ENCODE data around the gene CACNG4. TPM values are rescaled to one million over a fixed set of nuclear protein-coding genes. Genes with fewer than 3 reads are reported as not detected.

The CACNG4 gene
- polyA plus RNA-seq, 1 experiment = 0.25 TPM

GRCh38 chr17:67069603-67070136 lies 105.2 kb downstream of the CACNG4 start:
- Histone ChIP-seq H3K27ac (ENCODE audit: low read depth, low read length) (no peak overlapping the region), H3K9me3 (ENCODE audit: control insufficient read depth, insufficient read depth, low read length) (no peaks in the 10 kb centered on the region), H3K4me3 (ENCODE audit: low read depth, low read length) (no peak overlapping the region), H3K27me3 (ENCODE audit: control insufficient read depth, insufficient read depth, low read length) (no peaks in the 10 kb centered on the region)
- DNase-seq (ENCODE audit: low read depth, low spot score) = no peak
- CTCF ChIA-PET = interaction anchor here (0.6 kb wide), 1 partner anchor 345 kb away, joined by 3 read pairs; no protein-coding TSS in a partner anchor
- POLR2A ChIA-PET = interaction anchor here (0.7 kb wide), 1 partner anchor 22 kb away, joined by 4 read pairs; no protein-coding TSS in a partner anchor
- TF ChIP-seq CTCF (IDR thresholded peaks at IDR 0.05; ENCODE audit: low read depth, low read length) = no peak

GRCh38 chr17:67071595-67071994 lies 107.1 kb downstream of the CACNG4 start:
- TF ChIP-seq CTCF (IDR thresholded peaks at IDR 0.05; ENCODE audit: low read depth, low read length) = no peak
- ChIA-PET POLR2A (no interaction called here), CTCF (no interaction called here)
- H3K27ac ChIP-seq (ENCODE audit: low read depth, low read length) = no peak overlapping the region
- no peak overlapping the region for H3K4me3 ChIP-seq (ENCODE audit: low read depth, low read length)
- DNase-seq (ENCODE audit: low read depth, low spot score) = no peak
- H3K27me3 ChIP-seq (ENCODE audit: control insufficient read depth, insufficient read depth, low read length) = no peaks in the 10 kb centered on the region
- no peaks in the 10 kb centered on the region for H3K9me3 ChIP-seq (ENCODE audit: control insufficient read depth, insufficient read depth, low read length)

- ChIA-PET CTCF (no interaction called here), POLR2A (no interaction called here)
- H3K27me3 ChIP-seq (ENCODE audit: control insufficient read depth, insufficient read depth, low read length) = no peaks in the 10 kb centered on the region
- no peak overlapping the region for H3K27ac ChIP-seq (ENCODE audit: low read depth, low read length)
- DNase-seq (ENCODE audit: low read depth, low spot score) = no peak
- no peak overlapping the region for H3K4me3 ChIP-seq (ENCODE audit: low read depth, low read length)
- no peak for TF ChIP-seq CTCF (IDR thresholded peaks at IDR 0.05; ENCODE audit: low read depth, low read length)
- no peaks in the 10 kb centered on the region for H3K9me3 ChIP-seq (ENCODE audit: control insufficient read depth, insufficient read depth, low read length)
These were observed 108.4 kb downstream of the CACNG4 start for GRCh38 chr17:67072885-67073284.

GRCh38 chr17:67074781-67075180 lies 110.3 kb downstream of the CACNG4 start:
- no peaks in the 10 kb centered on the region for H3K27me3 ChIP-seq (ENCODE audit: control insufficient read depth, insufficient read depth, low read length)
- CTCF ChIA-PET = no interaction called here
- H3K27ac ChIP-seq (ENCODE audit: low read depth, low read length) = no peak overlapping the region
- TF ChIP-seq CTCF (IDR thresholded peaks at IDR 0.05; ENCODE audit: low read depth, low read length) = no peak
- POLR2A ChIA-PET = no interaction called here
- DNase-seq (ENCODE audit: low read depth, low spot score) = no peak
- no peak overlapping the region for H3K4me3 ChIP-seq (ENCODE audit: low read depth, low read length)
- no peaks in the 10 kb centered on the region for H3K9me3 ChIP-seq (ENCODE audit: control insufficient read depth, insufficient read depth, low read length)

GRCh38 chr17:67076290-67076689 lies 111.8 kb downstream of the CACNG4 start:
- ChIA-PET POLR2A (no interaction called here), CTCF (no interaction called here)
- Histone ChIP-seq H3K4me3 (ENCODE audit: low read depth, low read length) (no peak overlapping the region), H3K27ac (ENCODE audit: low read depth, low read length) (no peak overlapping the region), H3K9me3 (ENCODE audit: control insufficient read depth, insufficient read depth, low read length) (no peaks in the 10 kb centered on the region), H3K27me3 (ENCODE audit: control insufficient read depth, insufficient read depth, low read length) (no peaks in the 10 kb centered on the region)
- no peak for TF ChIP-seq CTCF (IDR thresholded peaks at IDR 0.05; ENCODE audit: low read depth, low read length)
- DNase-seq (ENCODE audit: low read depth, low spot score) = no peak
